Liver (tissue), 3 donors: ENCODE data around the gene DNTT.

ENCODE experiments used
- HNF4A ChIP-seq, 2 donors: conservative IDR thresholded peaks; 2 replicates each; pipeline ENCODE4 v1.6.1; 2016; ENCODE audit warnings: antibody characterized with exemption in 2 of 2, mild to moderate bottlenecking in 2 of 2
- HNF4G ChIP-seq: IDR thresholded peaks from 2 replicates; pipeline ENCODE4 v1.6.1; 2016; ENCODE audit warnings: antibody characterized with exemption
- JUND ChIP-seq, 2 donors: IDR thresholded peaks; 2 replicates each; pipeline ENCODE4 v1.6.1; 2016; ENCODE audit warnings: antibody characterized with exemption in 2 of 2
- SP1 ChIP-seq: IDR thresholded peaks from 2 replicates; pipeline ENCODE4 v1.6.1; 2018; ENCODE audit warnings: antibody characterized with exemption, mild to moderate bottlenecking
- TAF1 ChIP-seq: conservative IDR thresholded peaks from 2 replicates; pipeline ENCODE4 v1.6.1; 2016; ENCODE audit warnings: antibody characterized with exemption, mild to moderate bottlenecking
- TF ChIP-seq, protein P1 (sequence below): fragments of 150-350 bp; IDR thresholded peaks from 2 replicates; pipeline ENCODE4 v1.5.1; 2017; ENCODE audit warnings: improper control_type of control experiment, low read depth, low read length; ENCODE audit not compliant: missing input control
- TF ChIP-seq, protein P2 (sequence below): IDR thresholded peaks from 2 replicates; pipeline ENCODE4 v1.6.1; 2016; ENCODE audit warnings: antibody characterized with exemption
- donor health status: healthy.
- donor health status: healthy.

DNA sequence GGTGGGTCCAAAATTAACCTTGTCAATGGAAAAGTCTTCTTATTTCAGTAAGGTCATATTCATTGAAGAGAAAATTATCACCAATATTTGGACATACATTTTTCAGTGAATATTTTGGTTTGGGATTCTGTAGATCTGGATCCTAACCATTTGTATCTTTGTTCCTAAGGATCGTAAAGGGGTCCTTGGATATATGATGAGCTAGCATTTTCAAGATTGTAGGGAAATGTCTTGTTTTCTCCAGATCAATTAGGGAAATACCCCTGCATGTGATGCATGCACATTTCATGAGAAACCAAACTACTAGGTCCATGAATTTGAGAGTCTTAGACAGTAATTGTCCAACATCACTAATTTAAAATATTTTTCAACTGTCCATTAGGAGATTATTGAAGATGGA is 18.0 kb downstream of the DNTT start:
- TF ChIP-seq, protein P1, sequence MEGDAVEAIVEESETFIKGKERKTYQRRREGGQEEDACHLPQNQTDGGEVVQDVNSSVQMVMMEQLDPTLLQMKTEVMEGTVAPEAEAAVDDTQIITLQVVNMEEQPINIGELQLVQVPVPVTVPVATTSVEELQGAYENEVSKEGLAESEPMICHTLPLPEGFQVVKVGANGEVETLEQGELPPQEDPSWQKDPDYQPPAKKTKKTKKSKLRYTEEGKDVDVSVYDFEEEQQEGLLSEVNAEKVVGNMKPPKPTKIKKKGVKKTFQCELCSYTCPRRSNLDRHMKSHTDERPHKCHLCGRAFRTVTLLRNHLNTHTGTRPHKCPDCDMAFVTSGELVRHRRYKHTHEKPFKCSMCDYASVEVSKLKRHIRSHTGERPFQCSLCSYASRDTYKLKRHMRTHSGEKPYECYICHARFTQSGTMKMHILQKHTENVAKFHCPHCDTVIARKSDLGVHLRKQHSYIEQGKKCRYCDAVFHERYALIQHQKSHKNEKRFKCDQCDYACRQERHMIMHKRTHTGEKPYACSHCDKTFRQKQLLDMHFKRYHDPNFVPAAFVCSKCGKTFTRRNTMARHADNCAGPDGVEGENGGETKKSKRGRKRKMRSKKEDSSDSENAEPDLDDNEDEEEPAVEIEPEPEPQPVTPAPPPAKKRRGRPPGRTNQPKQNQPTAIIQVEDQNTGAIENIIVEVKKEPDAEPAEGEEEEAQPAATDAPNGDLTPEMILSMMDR, result no peak
- TF ChIP-seq HNF4A (conservative IDR thresholded peaks at IDR 0.05), result no peak
- TF ChIP-seq TAF1, result no peak
- TF ChIP-seq, protein P2, sequence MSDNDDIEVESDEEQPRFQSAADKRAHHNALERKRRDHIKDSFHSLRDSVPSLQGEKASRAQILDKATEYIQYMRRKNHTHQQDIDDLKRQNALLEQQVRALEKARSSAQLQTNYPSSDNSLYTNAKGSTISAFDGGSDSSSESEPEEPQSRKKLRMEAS, result no peak
- TF ChIP-seq JUND (IDR thresholded peaks at IDR 0.05), result no peak
- no peak for TF ChIP-seq HNF4G
- no peak for TF ChIP-seq SP1
